BLaER1 treated with 17β-estradiol and CSF1 and Interleukin-3, amounts not matched to agents 10 nM and 100 nM (cell line): Measurements from ENCODE around the gene ITGA7.

Experiments used
- H3K27ac ChIP-seq, 11 experiments: shearing (Covaris generic); formaldehyde crosslinking; 2 replicates each; pipeline ENCODE4 v1.8.1; 2022
- H3K27me3 ChIP-seq, 11 experiments: shearing (Covaris generic); formaldehyde crosslinking; 2 replicates each; pipeline ENCODE4 v1.8.1; 2022
- H3K36me3 ChIP-seq, 11 experiments: shearing (Covaris generic); formaldehyde crosslinking; 2 replicates each; pipeline ENCODE4 v1.8.1; 2022
- H3K4me1 ChIP-seq, 10 experiments: shearing (Covaris generic); formaldehyde crosslinking; 2 replicates each; pipeline ENCODE4 v1.8.1; 2022
- H3K4me2 ChIP-seq, 11 experiments: shearing (Covaris generic); formaldehyde crosslinking; 2 replicates each; pipeline ENCODE4 v1.8.1; 2022
- H3K4me3 ChIP-seq, 10 experiments: shearing (Covaris generic); formaldehyde crosslinking; 2 replicates each; pipeline ENCODE4 v1.8.1; 2022
- H3K9ac ChIP-seq, 11 experiments: shearing (Covaris generic); formaldehyde crosslinking; 2 replicates each; pipeline ENCODE4 v1.8.1; 2022
- H3K9me3 ChIP-seq, 11 experiments: shearing (Covaris generic); formaldehyde crosslinking; replicated peaks in 1 of 11; 2 replicates each; pipeline ENCODE4 v1.8.1; 2022
- H4K20me1 ChIP-seq, 11 experiments: shearing (Covaris generic); formaldehyde crosslinking; 2 replicates each; pipeline ENCODE4 v1.8.1; 2022
- Cebpa-rat ChIP-seq, 11 experiments: shearing (Covaris generic); IDR thresholded peaks; 2 replicates each; pipeline ENCODE4 v1.8.1; 2022

The ITGA7 gene

GRCh38 chr12:55737581-55738122, 29.9 kb upstream of the ITGA7 start:
- no peaks in the 10 kb centered on the region for H3K27me3 ChIP-seq
- H3K9ac ChIP-seq, result peak overlapping the region; percentile 47 to 85 (median 74)
- peak overlapping the region; percentile 50 to 88 (median 70) for H3K27ac ChIP-seq
- H3K4me3 ChIP-seq, result peak overlapping the region; percentile 54 to 78 (median 68)
- H3K9me3 ChIP-seq, result no peaks in the 10 kb centered on the region
- no peaks in the 10 kb centered on the region for H3K36me3 ChIP-seq
- H3K4me2 ChIP-seq, result peak overlapping the region; percentile 92 to 99 (median 96)
- H3K4me1 ChIP-seq, result peaks cover 31 to 50% (median 42%) of the 10 kb centered on the region in 10 experiments
- no peak for TF ChIP-seq Cebpa-rat (IDR thresholded peaks at IDR 0.05)
- H4K20me1 ChIP-seq, result no peaks in the 10 kb centered on the region

GRCh38 chr12:55736780-55737580, 29.3 kb upstream of the ITGA7 start:
- Histone ChIP-seq H3K27me3 (no peaks in the 10 kb centered on the region), H3K27ac (peak overlapping the region in 7 of 11 experiments; percentile 57 to 83 (median 70); a peak in 13 of 22 replicates), H3K9me3 (no peaks in the 10 kb centered on the region), H4K20me1 (peaks cover 0 to 4% (median 0%) of the 10 kb centered on the region in 11 experiments; a peak in 1 of 22 replicates), H3K36me3 (no peaks in the 10 kb centered on the region), H3K4me1 (peaks cover 38 to 54% (median 44%) of the 10 kb centered on the region in 10 experiments), H3K4me3 (no peak overlapping the region; a peak in 1 of 20 replicates), H3K4me2 (peak overlapping the region; percentile 92 to 99 (median 96)), H3K9ac (peak overlapping the region in 9 of 11 experiments; percentile 47 to 79 (median 73); a peak in 11 of 22 replicates)
- TF ChIP-seq Cebpa-rat (IDR thresholded peaks at IDR 0.05), result no peak

- Histone ChIP-seq H3K36me3 (no peaks in the 10 kb centered on the region), H4K20me1 (peaks cover 0 to 4% (median 0%) of the 10 kb centered on the region in 11 experiments; a peak in 1 of 22 replicates), H3K4me1 (peaks cover 43 to 57% (median 49%) of the 10 kb centered on the region in 10 experiments), H3K4me2 (no peak overlapping the region), H3K9ac (peak overlapping the region in 3 of 11 experiments; percentile 7 to 76 (median 73); a peak in 2 of 22 replicates), H3K9me3 (no peaks in the 10 kb centered on the region), H3K27ac (peak overlapping the region in 1 of 11 experiments; percentile 70; a peak in 1 of 22 replicates), H3K4me3 (no peak overlapping the region), H3K27me3 (no peaks in the 10 kb centered on the region)
- no peak for TF ChIP-seq Cebpa-rat (IDR thresholded peaks at IDR 0.05)
These were observed 28.4 kb upstream of the ITGA7 start for GRCh38 chr12:55736076-55736475.

- Histone ChIP-seq H3K4me3 (no peak overlapping the region), H3K9me3 (no peaks in the 10 kb centered on the region), H3K4me2 (no peak overlapping the region), H3K27me3 (no peaks in the 10 kb centered on the region), H3K27ac (no peak overlapping the region), H3K36me3 (no peaks in the 10 kb centered on the region), H3K9ac (no peak overlapping the region), H4K20me1 (peaks cover 0 to 4% (median 0%) of the 10 kb centered on the region in 11 experiments; a peak in 1 of 22 replicates), H3K4me1 (peaks cover 55 to 68% (median 58%) of the 10 kb centered on the region in 10 experiments)
- TF ChIP-seq Cebpa-rat (IDR thresholded peaks at IDR 0.05), result no peak
These were observed 26.9 kb upstream of the ITGA7 start for GRCh38 chr12:55734595-55734994.

- Histone ChIP-seq H3K27me3 (no peaks in the 10 kb centered on the region), H3K4me2 (peak overlapping the region; percentile 91 to 99 (median 96); a peak in 21 of 22 replicates), H3K4me1 (peaks cover 55 to 69% (median 59%) of the 10 kb centered on the region in 10 experiments)
These were observed 26.2 kb upstream of the ITGA7 start for GRCh38 chr12:55733858-55734257.

GRCh38 chr12:55733021-55733555, 25.4 kb upstream of the ITGA7 start:
- Histone ChIP-seq H3K4me2 (peak overlapping the region; percentile 91 to 99 (median 96)), H3K27me3 (no peaks in the 10 kb centered on the region), H3K36me3 (no peaks in the 10 kb centered on the region), H4K20me1 (peaks cover 0 to 5% (median under 1%) of the 10 kb centered on the region in 11 experiments; a peak in 11 of 22 replicates), H3K9me3 (no peaks in the 10 kb centered on the region), H3K4me1 (peaks cover 53 to 67% (median 57%) of the 10 kb centered on the region in 10 experiments), H3K4me3 (no peak overlapping the region; a peak in 1 of 20 replicates), H3K9ac (peak overlapping the region in 5 of 11 experiments; percentile 4 to 40 (median 11); a peak in 4 of 22 replicates), H3K27ac (no peak overlapping the region)
- TF ChIP-seq Cebpa-rat (IDR thresholded peaks at IDR 0.05), result no peak

More at GRCh38 chr12:55733858-55734257, 26.2 kb upstream of the ITGA7 start:
- H3K9me3 ChIP-seq, result no peaks in the 10 kb centered on the region
- H4K20me1 ChIP-seq, result peaks cover 0 to 4% (median 0%) of the 10 kb centered on the region in 11 experiments; a peak in 1 of 22 replicates
- no peak overlapping the region for H3K9ac ChIP-seq
- H3K27ac ChIP-seq, result no peak overlapping the region
- no peak for TF ChIP-seq Cebpa-rat (IDR thresholded peaks at IDR 0.05)
- no peak overlapping the region for H3K4me3 ChIP-seq
- H3K36me3 ChIP-seq, result no peaks in the 10 kb centered on the region

GRCh38 chr12:55732288-55732687, 24.6 kb upstream of the ITGA7 start:
- peak overlapping the region; percentile 91 to 99 (median 96) for H3K4me2 ChIP-seq
- no peak overlapping the region for H3K4me3 ChIP-seq
- TF ChIP-seq Cebpa-rat (IDR thresholded peaks at IDR 0.05), result no peak
- no peaks in the 10 kb centered on the region for H3K27me3 ChIP-seq
- H3K9ac ChIP-seq, result peak overlapping the region in 3 of 11 experiments; percentile 3 to 30 (median 24); a peak in 3 of 22 replicates
- peaks cover 4 to 13% (median 9%) of the 10 kb centered on the region in 11 experiments; a peak in 21 of 22 replicates for H4K20me1 ChIP-seq
- peaks cover 0 to 4% (median 1%) of the 10 kb centered on the region in 11 experiments; a peak in 15 of 22 replicates for H3K36me3 ChIP-seq
- H3K4me1 ChIP-seq, result peaks cover 48 to 67% (median 56%) of the 10 kb centered on the region in 10 experiments
- H3K9me3 ChIP-seq, result no peaks in the 10 kb centered on the region
- H3K27ac ChIP-seq, result peak overlapping the region in 2 of 11 experiments; percentile 6 to 15; a peak in 1 of 22 replicates

GRCh38 chr12:55729819-55730818, 22.4 kb upstream of the ITGA7 start:
- Histone ChIP-seq H3K4me1 (peaks cover 57 to 71% (median 66%) of the 10 kb centered on the region in 10 experiments), H3K9ac (peak overlapping the region; percentile 84 to 98 (median 94)), H3K27me3 (no peaks in the 10 kb centered on the region), H3K36me3 (peaks cover 21 to 26% (median 23%) of the 10 kb centered on the region in 11 experiments), H4K20me1 (peaks cover 22 to 35% (median 30%) of the 10 kb centered on the region in 11 experiments), H3K27ac (peak overlapping the region; percentile 92 to 98 (median 97)), H3K4me2 (peak overlapping the region; percentile 91 to 99 (median 96)), H3K9me3 (no peaks in the 10 kb centered on the region), H3K4me3 (peak overlapping the region; percentile 66 to 95 (median 77))
- TF ChIP-seq Cebpa-rat (IDR thresholded peaks at IDR 0.05), result no peak
